GM19351 (cell line): ENCODE results near the gene MEI1.
A peak's percentile ranks its signal among the peaks of the same experiment; 100 is the strongest.

Source experiments
- ATAC-seq: cut with Tn5 transposase; IDR thresholded peaks from one replicate; pipeline ENCODE4 v1.9.1; 2021; ENCODE audit warnings: mild to moderate bottlenecking, moderate library complexity; ENCODE audit not compliant: unreplicated experiment

The MEI1 gene

DNA sequence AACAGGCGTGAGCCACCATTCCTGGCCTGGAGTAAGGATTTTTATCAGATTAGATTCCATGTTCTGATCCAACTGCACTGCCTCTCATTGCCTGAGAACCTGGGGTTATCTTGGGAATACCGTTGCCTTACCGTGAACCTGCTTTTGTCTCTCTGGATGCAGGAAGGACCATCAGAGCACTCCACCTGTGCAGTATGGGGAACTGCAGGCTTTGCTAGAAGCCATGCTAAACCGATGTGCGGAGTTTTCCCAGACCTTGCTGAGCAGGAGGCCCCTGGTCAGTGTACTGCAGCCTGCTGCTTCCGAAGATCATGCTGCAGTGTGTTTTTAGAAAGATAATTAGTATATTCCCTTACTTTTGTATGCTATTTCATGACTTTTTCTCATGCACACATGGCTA is 43.6 kb downstream of the MEI1 start:
- ATAC-seq: no peak

DNA sequence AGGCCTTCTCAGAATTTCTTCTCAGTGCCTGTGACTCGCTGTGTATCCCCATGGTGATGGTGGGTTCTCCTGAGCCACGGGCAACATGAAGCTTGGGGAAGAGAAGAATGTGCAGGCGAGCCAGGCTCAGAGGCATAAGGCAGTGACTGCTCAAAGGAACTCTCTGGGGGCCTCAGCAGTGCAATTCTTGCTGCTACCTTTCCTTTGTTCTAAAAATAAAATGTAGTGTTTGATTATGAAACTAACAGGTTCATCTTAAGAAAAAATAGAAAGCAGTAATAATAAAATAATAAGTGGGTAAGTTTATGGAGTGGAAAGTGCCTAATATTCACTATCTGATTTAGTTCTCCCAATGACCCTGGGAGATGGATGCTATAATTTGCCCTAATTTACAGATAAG is 46.7 kb downstream of the MEI1 start:
- ATAC-seq: no peak

DNA sequence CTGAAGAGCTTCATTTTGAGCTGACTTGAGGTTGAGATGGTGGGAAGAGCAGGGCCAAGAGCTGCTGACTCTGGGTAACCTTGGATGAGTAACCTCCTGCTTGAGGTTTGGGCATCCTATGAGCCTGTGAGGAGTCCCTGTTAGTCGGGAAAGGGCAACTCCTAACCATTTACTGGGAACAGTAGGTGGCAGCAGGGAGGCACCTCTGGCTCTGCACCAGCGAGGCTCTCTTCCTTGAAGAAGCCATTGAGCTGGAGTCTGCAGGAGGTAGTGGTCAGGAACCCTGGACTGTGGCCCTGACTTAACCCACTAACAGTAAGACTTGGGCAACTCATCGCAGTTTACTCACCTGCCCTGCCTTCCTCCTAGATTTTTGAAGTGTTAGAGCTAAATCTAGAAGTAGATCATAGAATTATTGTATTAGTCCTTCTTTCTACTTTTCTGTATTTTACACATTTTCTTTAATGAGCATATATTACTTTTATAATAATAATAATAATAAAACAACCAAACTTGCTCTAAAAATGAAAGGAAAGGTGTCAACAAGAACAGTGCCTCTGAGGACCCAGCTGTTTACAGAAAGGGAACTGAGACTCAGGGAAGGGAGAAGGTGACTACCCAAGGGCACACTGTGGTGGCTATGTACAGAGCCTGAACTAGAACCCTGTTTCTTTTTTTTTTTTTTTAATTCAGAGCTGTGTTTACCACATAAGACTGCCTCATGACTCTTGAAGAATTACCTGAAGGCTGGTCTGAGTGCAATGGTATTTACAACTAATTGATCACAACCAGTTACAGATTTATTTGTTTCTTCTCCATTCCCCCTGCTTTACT is 47.5 kb downstream of the MEI1 start:
- ATAC-seq: peak; percentile 82

DNA sequence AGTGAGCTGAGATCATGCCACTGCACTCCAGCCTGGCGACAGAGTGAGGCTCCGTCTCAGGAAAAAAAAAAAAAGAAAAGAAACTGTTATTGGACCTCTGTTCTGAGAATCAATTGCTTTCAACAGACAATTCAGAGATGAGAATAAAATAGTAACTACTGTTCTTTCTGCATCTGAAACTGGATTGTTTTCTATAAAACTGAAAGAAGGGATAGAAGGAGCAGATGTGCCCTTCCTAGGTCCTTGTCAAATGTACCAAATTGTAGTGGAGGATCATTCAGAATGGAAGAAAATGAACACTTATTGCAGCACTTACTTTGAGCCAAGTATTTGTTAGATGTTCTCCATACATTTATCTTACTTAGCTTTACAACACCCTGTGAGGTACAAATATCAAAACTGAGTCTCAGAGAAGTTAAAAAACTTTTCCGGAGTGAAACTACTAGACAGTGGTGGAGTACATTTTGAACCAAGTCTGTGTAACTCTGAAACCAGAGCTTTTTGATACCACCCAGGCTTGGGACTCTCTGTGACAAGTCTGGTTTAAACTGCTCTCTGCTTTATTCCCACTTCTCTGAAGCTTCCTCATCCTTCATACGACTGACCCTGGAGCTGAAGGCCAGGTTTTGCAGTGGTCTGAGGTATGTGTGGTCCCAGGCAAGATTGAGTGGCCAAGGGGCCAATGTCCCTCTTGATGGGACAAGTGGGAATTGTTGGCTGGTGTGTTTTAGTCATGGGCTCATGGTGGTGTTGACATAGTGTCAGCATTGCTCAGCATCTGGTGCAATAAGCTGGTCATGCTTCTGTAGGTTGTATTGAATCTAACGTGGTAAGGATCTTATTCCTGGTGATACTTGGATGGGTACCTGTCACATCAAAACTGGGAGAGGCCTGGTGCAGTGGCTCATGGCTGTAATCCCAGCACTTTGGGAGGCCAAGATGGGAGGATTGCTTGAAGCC is 53.0 kb downstream of the MEI1 start:
- ATAC-seq: peak; percentile 50

DNA sequence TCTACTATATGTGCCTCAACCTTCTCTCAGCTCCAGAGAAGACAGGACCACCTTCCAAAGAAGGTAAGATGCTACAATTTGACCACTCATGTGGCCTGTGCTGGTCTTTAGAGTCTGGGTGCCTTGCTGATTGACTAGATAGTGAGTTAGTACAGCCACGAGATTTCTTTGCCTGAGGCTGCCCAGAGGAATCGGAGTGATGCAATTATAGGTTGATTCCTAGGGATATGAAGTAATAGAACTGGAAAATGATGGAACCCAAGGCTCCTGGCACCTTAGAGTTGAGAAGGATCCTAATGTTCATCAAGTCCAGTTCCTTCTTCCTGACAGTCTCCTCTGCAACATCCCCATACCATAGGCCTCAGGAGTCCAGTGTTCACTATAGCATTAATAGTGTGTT is 54.7 kb downstream of the MEI1 start:
- no peak for ATAC-seq

DNA sequence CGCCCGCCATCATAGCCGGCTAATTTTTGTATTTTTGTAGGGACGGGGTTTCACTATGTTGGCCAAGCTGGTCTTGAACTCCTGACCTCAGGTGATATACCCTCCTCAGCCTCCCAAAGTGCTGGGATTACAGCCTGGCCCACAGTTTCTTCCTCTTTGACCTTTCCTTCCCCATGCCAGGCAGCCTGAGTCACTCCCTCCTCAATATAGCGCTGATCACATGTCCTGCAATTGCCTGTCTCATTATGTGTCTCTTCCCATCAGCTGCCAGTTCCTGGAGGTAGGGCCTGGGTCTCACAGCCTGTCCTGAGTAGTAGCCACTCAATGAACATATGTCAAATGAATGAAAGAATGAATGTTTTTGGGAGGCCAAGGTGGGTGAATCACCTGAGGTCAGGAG is 58.2 kb downstream of the MEI1 start:
- ATAC-seq: no peak

DNA sequence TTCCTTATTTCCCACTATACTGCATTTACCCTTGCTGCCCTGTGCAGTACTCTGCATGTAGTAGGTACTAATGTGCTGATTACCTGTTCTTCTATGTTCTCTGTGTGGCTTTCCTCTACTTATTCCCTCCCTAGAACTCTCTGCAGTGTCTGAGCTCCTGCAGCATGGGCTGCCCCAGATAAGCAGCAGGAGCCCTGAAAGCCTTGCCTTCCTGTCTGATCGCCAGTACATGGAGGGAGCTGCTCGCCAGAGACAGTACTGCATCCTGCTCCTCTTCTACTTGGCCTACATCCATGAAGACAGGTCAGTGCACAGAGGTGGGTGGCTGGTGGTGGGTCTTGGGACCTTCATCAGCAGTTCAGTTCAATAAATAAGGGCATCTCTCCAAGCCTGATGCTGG is 58.9 kb downstream of the MEI1 start:
- no peak for ATAC-seq

DNA sequence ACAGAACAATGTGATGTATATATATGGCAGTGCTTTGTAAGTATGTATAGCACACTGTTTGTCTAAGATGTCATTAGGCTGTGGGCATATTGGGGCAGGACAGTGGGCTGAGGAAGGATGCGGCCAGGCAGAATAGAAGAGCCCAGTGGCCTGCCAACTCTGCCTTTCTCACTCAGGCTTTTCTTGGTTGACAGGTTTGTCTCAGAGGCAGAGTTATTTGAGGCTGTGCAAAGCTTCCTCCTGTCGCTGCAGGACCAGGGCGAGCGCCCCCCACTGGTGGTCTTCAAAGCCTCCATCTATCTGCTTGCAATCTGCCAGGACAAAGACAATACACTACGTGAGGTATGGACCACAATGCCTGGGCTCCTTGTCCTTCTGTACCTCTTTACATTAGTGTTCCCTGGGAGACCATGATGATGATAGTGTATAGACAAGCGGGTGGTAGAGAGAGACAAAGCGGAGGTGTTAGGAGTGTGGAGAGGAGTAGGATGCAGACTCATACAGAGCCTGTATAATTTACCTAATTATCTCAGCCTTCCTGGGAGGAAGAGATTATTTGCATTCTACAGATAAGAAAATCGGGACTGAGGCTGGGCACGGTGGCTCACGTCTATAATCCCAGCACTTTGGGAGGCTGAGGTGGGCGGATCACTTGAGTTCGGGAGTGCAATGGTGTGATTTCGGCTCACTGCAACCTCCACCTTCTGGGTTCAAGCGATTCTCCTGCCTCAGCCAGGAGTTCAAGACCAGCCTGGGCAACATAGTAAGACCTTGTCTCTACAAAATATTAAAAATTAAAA is 63.9 kb downstream of the MEI1 start:
- ATAC-seq: no peak

DNA sequence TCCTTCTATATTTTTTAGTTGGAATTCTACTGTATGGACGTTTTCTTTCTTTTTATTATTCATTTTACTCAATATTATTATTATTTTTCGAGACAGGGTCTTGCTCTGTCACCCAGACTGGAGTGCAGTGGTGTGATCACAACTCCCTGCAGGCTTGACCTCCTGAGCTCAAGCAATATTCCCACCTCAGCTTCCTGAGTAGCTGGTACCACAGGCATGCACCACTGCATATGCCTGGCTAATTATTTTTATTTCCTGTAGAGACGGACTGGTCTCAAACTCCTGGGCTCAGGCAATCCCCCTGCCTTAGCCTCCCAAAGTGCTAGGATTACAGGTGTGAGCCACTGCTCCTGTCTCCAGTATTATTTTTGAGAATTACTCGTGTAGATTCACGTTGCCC is 67.2 kb downstream of the MEI1 start:
- ATAC-seq: no peak

DNA sequence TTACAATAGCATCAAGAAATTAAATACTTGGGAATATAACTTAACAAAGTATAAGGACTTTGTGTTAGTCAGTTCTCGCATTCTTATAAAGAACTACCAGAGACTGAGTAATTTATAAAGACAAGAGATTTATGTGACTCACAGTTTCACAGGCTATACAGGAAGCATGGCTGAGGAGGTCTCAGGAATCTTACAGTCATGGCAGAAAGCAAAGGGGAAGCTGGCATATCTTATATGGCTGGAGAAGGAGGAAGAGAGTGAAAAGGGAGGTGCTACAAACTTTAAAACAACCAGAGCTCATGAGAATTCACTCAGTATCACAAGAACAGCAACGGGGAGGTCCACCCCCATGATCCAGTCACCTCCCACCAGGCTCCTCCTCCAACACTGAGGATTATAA is 69.1 kb downstream of the MEI1 start:
- ATAC-seq: no peak

DNA sequence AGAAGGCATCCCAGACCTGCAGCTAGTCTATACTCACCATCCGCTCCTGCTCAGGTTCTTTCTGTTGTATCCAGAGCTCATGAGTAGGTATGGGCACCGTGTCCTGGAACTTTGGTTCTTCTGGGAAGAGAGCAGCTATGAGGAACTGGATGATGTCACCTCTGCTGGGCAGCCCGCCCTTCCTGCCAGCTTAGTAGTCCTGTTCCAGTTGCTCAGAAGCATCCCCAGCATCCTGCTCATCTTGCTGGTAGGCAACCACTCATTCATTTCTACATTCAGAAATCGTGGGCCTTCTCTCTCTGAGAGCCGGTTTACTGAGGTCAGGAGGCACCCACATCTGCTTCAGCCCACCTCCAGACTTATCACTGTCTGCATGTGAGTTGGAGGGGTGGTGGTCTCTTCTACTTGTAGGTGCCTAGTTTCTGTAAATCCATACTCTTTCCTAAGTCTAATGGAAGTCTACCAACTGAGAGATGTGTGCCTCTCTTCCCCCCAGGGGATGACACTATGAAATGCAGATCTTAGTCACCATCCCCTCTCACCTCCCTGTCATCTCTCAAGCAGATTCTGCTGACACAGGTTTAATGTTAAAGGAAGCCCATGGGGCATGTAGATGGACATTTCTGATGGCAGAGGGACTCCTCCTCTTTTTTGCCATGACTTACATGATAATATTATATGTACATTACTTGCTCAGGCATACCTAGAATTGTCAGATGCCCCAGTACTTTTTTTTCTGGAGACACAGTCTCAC is 71.6 kb downstream of the MEI1 start:
- ATAC-seq: no peak

DNA sequence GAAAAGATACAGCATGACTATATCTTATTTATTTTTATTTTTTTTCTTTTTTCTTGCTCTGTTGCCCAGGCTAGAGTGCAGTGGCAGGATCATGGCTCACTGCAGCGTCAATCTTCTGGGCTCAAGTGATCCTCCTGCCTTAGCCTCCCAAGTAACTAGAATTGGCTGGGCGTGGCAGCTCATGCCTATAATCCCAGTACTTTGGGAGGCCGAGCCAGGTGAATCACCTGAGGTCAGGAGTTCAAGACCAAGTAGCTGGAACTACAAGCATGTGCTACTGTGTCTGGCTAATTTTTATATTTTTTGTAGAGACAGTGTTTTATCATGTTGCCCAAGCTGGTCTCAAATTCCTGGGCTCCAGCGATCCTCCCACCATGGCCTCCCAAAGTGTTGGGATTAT is 72.9 kb downstream of the MEI1 start:
- ATAC-seq: no peak

DNA sequence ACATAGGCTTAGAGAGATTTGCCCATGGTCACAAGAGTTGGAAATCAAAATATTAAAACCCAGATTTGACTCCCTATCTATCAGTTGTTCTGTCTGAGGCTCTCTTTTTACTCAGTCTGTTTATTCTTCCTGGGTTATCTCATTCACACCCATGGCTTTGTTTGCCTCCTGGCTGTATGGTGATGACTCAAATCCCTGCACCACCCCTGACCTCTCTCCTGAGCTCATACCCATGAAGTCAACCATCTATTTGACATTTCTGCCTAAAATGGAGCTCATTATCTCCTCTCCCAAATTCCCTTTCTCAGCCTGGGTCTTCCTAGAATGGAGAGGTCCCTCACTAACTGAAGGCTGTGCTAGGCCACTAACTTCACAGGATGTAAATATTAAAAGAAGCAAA is 73.3 kb downstream of the MEI1 start:
- ATAC-seq: no peak

DNA sequence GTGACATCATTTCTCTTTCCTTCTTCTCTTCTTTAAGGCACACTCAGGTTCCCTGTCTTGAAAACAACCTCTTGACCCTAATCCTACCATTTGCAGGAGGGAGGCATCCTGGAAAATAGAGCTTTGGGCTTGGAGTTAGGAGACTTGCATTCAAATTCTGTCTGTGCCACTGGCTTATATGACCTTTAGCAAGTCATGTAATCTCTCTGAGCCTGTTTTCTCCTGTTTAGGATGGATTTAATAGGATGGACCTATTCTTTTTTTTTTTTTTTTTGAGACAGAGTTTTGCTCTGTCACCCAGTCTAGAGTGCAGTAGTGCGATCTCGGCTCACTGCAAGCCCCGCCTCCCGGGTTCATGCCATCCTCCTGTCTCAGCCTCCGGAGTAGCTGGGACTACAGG is 76.0 kb downstream of the MEI1 start:
- no peak for ATAC-seq

DNA sequence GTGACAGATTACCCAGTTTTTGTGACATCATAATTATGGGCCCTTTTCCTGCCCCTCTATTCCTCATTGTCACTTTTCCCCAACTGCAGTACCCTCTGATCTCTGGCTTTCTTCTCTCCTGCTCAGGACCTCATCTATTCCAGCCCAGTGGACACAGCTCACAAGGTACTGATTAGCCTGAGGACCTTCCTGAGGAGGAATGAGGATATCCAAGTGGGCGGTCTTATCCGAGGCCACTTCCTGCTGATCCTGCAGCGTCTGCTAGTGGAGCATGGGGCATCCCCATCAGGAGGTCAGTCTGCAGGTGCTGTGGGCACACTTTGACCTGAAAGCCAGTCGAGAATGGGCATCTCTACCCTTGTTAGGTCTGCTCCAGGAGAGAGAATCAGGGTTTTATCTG is 76.7 kb downstream of the MEI1 start:
- no peak for ATAC-seq

DNA sequence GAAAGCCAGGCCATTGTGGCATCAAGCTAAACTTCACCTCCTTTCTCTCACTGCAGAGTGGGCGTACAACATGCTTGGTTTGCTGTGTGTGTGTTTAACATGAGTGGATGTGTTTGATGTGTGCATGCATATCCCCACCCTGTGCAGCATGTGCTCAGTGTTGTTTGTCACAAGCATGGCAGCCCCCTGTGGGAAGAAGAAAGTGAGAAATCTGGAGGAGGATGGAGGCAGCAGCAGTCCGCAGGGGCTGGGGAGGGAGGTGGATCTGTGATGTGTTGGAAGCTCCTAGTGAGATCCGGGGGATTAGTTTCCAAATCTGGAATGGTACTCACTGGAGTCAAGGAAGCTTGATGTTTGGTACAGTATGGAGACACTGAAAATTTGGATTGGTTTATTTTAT is 77.1 kb downstream of the MEI1 start:
- ATAC-seq: no peak

DNA sequence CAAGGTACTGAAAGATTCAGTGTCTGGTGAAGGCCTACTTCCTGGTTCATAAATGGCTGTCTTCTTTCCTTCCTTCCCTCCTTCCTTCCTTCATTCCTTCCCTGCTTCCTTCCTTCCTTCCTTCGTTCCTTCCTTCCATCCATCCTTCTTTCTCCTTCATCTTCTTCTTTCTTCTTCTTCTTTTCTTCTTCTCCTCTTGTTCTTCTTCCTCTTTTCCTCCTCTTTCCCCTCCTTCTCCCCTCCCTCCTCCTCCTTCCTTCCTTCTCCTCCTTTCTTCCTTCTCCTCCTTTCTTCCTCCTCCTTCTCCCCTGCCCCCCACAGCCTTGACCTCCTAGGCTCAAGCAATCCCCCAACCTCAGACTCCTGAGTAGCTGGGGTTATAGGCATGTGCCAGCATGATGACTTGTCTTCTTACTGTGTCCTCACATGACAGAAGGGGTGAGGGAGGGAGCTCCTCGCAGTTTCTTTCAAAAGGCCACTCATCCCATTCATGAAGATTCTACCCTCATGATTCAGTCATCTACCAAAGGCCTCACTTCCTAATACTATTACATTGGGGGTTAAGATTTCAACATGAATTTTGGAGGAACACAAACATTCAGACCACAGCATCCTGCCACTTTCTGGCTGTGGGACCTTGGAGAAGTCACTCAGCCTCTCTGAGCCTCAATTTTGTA is 78.6 kb downstream of the MEI1 start:
- ATAC-seq: no peak

DNA sequence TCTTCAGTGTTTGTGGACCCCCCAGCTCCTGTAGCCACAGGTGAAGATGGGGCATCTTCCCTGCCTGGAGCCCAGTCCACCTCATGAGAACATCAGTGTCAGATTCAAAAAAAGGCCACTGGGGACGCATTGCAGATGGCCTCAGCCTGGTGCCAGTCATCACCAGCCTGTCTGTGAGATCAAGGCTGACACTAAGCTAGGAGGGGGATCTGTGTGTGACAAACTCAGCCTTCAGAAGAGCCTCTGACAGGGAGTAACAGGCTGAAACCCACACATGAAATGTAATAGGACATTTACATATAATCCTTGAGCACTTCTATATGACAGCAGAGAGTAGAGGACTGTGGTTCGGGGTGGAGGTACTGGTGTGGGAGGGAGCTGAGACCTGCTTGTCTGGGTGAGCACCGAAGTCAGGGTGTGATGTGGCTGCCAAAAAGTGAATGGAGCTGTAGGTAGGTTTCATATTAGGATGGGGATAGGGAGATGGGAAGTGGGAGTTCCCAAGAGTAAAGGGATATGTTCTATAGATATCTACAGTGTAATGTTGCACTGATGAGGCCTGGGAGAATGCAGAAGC is 80.7 kb downstream of the MEI1 start:
- ATAC-seq: no peak

DNA sequence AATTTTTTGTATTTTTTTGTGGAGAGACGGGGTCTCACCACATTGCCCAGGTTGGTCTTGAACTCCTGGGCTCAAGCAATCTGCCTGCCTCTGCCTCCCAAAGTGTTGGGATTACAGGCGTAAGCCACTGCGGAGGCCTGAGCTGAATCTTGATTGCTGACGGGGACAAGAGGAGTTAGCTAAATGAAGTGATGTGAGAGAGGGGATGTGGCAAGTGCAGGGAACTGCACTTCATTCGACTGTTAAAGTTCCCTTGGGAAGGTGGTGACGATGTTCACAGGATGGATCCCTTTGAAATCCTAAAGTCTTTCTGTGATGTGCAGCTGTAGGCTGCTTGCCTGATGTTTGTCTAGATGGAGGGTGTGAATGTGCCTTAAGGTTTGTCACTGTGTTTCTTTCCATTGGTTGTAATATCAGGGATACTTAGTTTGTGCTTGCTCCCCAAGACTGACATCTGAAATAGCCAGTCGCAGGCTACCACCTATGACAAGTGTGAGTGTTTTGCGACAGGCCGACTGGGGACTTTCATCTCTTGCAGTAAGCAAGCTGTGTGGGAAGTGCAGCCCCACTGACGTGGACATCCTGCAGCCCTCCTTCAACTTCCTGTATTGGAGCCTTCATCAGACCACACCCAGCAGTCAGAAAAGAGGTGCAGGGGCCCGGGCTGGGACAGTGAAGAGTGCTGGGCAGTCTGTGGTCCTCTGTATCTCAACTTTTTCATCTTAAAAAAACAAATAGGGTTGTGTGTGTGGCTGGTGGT is 81.6 kb downstream of the MEI1 start:
- peak; percentile 92 for ATAC-seq
